T-helper 22 cell (primary cell): ENCODE measurements around the gene GRM1.

Experiments
- DNase-seq: peaks from one replicate; pipeline ENCODE4 v3.0.0-alpha.2; 2020; ENCODE audit warnings: low read depth

The GRM1 gene

DNA sequence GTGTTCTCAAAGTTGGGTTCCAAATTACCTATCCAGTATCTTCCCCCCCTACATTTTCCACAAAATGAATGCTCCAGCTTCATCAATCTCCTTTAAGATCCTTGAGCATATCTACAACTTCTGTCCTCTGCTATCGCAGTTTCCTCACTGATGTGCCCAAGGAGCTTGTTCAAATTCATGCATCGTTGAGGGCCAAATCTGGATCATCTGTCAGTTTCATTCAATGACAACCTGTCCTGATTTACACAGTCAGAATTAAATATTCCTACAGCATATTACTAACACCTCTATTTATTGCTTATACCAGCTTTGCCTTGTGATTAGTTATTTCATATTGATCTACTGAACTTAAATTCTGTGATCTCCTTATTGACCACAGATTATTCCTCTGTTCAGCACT is 68.7 kb downstream of the GRM1 start:
- DNase-seq = no peak

DNA sequence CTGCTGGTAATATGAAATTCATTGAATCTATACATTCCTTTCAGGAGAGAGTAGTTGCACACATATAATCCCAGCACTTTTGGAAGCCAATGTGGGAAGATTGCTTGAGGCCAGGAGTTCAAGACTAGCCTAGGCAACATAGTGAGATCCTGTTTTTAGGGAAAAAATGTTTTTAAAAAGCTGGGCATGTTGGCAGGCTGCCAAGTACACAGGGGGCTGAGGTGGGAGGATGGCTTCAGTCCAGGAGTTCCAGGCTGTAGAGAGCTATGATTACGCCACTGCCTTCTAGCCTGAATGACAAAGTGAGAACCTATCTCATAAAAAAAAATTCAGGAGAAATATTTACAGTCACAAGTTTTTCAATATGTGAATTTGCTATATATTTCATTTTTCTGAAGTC is 71.9 kb downstream of the GRM1 start:
- no peak for DNase-seq

- no peak for DNase-seq
Measured at GRCh38 chr6:146103416-146104072, 74.7 kb downstream of the GRM1 start.

GRCh38 chr6:146106532-146106931 is 77.7 kb downstream of the GRM1 start:
- no peak for DNase-seq

GRCh38 chr6:146110990-146111389 is 82.1 kb downstream of the GRM1 start:
- DNase-seq = no peak

GRCh38 chr6:146111881-146112450 is 83.1 kb downstream of the GRM1 start:
- no peak for DNase-seq

GRCh38 chr6:146113084-146113623 is 84.3 kb downstream of the GRM1 start:
- no peak for DNase-seq

DNA sequence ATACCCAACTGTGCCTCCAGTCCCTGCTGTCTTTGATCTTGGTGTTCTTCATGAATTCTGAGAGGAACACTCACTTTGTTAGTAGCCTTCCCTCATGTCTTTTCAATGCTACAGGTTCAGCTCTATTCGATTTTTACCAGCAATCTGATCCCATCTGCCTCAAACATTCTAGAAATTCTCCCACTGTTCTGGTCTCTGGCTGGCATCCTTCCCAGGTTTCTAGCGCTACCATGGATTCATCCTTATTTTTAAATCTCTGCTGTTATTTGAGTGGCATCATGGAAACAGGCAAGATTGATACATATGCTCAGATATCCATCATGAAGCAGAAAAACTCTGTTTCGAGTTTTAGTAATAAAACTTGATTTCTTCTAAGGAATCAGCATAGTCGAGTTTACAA is 94.8 kb downstream of the GRM1 start:
- DNase-seq = no peak

DNA sequence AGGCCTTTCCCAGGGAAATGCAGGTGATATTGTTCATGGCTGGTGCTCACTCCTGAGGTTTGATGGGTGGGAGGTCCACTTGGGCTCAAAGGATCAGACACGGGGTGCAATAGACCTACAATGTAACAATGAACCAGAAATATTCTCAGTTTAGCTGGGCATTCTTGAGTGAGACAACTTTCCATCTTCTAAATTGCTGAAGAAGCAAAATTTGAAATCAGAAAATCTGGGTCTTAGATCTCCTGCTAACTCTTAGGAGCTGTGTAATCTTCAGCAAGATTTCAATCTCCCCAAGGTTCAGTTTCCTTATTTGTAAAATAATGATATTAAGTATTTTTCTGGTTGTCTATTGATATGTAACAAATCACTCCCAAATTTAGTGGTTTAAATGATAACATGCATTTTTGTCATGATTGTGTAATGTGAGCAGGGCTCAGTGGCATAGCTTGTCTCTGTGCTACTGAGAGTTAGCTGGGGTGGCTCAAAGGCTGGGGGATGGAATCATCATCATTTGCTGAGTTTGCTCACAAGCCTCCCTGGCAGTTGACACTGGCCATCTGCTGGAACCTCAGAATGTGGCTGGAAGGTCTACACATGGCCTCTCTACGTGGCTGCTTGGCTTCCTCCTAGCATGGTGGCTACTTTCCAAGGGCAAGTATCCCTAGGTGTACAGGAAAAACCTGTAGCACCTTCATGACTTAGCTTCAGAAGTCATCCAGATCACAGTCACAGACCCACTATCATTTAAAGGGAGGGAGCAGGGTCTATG is 98.8 kb downstream of the GRM1 start:
- no peak for DNase-seq

- DNase-seq = no peak
Measured at GRCh38 chr6:146133866-146134265, 105.0 kb downstream of the GRM1 start.

- no peak for DNase-seq
Measured at GRCh38 chr6:146135167-146135566, 106.3 kb downstream of the GRM1 start.

GRCh38 chr6:146146836-146147235 is 118.0 kb downstream of the GRM1 start:
- DNase-seq = no peak

DNA sequence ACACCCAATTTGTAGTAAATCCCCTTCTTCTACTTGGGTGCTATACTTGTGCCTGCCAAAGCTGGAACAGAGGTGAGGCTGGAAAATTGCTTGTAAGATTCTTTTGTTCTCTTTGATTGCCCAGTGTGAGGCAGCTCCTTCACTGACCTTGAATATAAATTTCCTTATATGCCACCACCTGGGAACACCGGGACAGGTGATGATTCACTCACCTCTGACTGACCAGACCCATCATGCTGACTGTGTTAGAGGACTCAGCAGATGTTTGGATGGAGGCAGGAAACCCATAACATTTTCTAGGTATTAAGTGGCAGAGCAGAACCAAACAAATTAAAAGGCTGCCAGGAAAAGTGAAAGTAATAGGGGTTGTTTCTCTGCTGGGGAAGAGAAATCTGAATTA is 120.9 kb downstream of the GRM1 start:
- no peak for DNase-seq

GRCh38 chr6:146153040-146153758 is 124.3 kb downstream of the GRM1 start:
- DNase-seq = no peak

- DNase-seq = no peak
Measured at GRCh38 chr6:146154197-146154596, 125.3 kb downstream of the GRM1 start.

GRCh38 chr6:146161664-146162063 is 132.8 kb downstream of the GRM1 start:
- no peak for DNase-seq

- DNase-seq = no peak
Measured at GRCh38 chr6:146169872-146170271, 141.0 kb downstream of the GRM1 start.

DNA sequence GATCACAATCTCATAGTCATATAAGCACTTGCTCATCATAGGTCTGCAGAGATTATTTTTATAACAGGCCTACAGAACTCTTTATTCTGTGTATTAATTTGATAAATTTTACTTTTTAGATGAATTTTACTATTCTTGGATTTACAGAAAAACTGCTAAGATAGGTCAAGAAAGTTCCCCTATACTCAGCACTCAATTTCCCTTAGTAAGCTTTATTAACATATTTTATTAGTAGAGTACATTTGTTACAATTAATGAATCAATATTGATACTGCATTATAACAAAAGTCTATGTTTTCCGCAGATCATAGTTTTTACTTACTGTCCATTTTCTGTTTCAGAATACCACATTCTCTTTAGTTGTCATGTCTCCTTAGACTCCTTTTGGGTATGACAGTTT is 148.9 kb downstream of the GRM1 start:
- no peak for DNase-seq

GRCh38 chr6:146183831-146184230 is 155.0 kb downstream of the GRM1 start:
- DNase-seq = no peak

DNA sequence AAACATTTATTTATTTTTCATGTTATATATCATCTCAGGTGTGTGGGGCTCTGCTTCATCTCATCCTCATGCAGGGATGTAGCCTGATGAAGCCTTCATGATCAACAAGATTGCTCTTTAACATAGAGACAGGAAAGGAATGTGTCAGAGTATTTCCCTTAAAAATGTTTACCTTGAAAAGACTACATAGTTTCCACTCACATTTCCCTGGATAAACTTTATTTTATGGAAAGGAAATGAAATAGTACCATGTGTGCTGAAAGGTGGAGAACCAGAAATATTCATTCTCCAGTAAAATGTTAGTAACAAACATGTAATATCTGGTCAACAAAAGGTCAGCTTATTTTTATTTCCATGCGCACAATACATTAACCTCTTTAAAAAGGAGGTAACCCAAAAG is 155.8 kb downstream of the GRM1 start:
- no peak for DNase-seq

DNA sequence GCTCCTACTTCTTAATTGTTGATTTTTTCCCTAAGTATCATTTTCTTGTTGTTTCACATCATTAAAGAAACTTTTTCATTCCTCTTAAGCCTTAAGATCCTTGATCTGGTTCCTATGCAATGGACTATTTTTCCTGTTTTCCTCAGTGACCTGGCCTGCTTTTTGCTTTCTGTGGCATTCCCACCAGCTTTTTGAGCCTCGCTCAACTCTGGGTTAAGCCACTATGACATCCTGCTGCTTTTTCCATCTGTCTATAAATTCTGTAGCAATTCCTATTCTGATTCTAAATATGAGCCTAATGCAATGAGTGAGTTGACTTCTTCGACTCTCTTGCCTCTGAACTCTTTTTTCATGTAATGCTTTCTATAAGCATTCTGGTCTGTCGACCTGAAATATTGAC is 160.3 kb downstream of the GRM1 start:
- DNase-seq = no peak

GRCh38 chr6:146190581-146190980 is 161.7 kb downstream of the GRM1 start:
- DNase-seq = no peak

DNA sequence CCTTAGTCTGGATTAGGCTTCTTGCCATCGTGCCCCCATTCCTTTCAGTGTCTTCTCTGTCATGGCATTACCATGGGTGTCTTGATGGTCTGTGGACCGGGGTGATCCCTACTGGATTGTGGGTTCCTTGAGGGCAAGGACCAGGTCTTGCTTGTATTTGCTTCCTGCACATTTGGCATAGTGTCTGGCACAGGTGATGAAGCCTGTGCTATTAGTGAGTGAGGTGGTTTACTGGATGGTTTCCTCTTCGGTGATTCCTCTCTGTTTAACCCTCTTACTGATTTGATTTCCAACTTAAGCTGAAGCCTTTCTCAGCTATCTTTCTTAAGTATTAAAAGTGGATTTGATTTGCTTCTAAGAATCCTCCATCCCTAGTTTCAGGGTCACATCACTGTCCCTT is 162.3 kb downstream of the GRM1 start:
- no peak for DNase-seq
